ENCODE measurements around the gene PSMD14. TPM values are rescaled to one million over a fixed set of nuclear protein-coding genes. Genes with fewer than 3 reads are reported as not detected.
"Not testable (repeated sequence)": the region's sequence is repeated elsewhere in the genome, so short reads cannot be mapped to it uniquely, and the experiment has no call there.

The PSMD14 gene
- total RNA-seq, 1 experiment from 2014 or later, result 206 TPM

- DNase-seq (ENCODE audit: extremely low read depth, low read depth), result no peak
Observed at GRCh38 chr2:161332371-161332967, 24.2 kb downstream of the PSMD14 start.

GRCh38 chr2:161335626-161336025 lies 27.4 kb downstream of the PSMD14 start:
- no peak for DNase-seq (ENCODE audit: extremely low read depth, low read depth)

GRCh38 chr2:161337247-161337646 lies 29.0 kb downstream of the PSMD14 start:
- DNase-seq (ENCODE audit: extremely low read depth, low read depth), result no peak

- not testable (repeated sequence) for DNase-seq (ENCODE audit: extremely low read depth, low read depth)
Observed at GRCh38 chr2:161339532-161339931, 31.3 kb downstream of the PSMD14 start.

GRCh38 chr2:161340930-161341413 lies 32.7 kb downstream of the PSMD14 start:
- DNase-seq (ENCODE audit: extremely low read depth, low read depth), result not testable (repeated sequence)

GRCh38 chr2:161343235-161343634 lies 35.0 kb downstream of the PSMD14 start:
- DNase-seq (ENCODE audit: extremely low read depth, low read depth), result no peak

- no peak for DNase-seq (ENCODE audit: extremely low read depth, low read depth)
Observed at GRCh38 chr2:161344692-161345091, 36.5 kb downstream of the PSMD14 start.

- DNase-seq (ENCODE audit: extremely low read depth, low read depth), result no peak
Observed at GRCh38 chr2:161351678-161352077, 43.5 kb downstream of the PSMD14 start.

GRCh38 chr2:161352719-161353118 lies 44.5 kb downstream of the PSMD14 start:
- no peak for DNase-seq (ENCODE audit: extremely low read depth, low read depth)

GRCh38 chr2:161353543-161353942 lies 45.3 kb downstream of the PSMD14 start:
- DNase-seq (ENCODE audit: extremely low read depth, low read depth), result no peak

GRCh38 chr2:161354106-161354505 lies 45.9 kb downstream of the PSMD14 start:
- DNase-seq (ENCODE audit: extremely low read depth, low read depth), result no peak

GRCh38 chr2:161355106-161355505 lies 46.9 kb downstream of the PSMD14 start:
- DNase-seq (ENCODE audit: extremely low read depth, low read depth), result no peak

GRCh38 chr2:161355983-161356382 lies 47.8 kb downstream of the PSMD14 start:
- no peak for DNase-seq (ENCODE audit: extremely low read depth, low read depth)

GRCh38 chr2:161357097-161357496 lies 48.9 kb downstream of the PSMD14 start:
- no peak for DNase-seq (ENCODE audit: extremely low read depth, low read depth)

GRCh38 chr2:161358838-161359237 lies 50.6 kb downstream of the PSMD14 start:
- DNase-seq (ENCODE audit: extremely low read depth, low read depth), result no peak

GRCh38 chr2:161360095-161360654 lies 52.0 kb downstream of the PSMD14 start:
- not testable (repeated sequence) for DNase-seq (ENCODE audit: extremely low read depth, low read depth)

- no peak for DNase-seq (ENCODE audit: extremely low read depth, low read depth)
Observed at GRCh38 chr2:161362568-161363166, 54.4 kb downstream of the PSMD14 start.

- no peak for DNase-seq (ENCODE audit: extremely low read depth, low read depth)
Observed at GRCh38 chr2:161367675-161368074, 59.5 kb downstream of the PSMD14 start.

GRCh38 chr2:161369311-161369710 lies 61.1 kb downstream of the PSMD14 start:
- DNase-seq (ENCODE audit: extremely low read depth, low read depth), result no peak

- no peak for DNase-seq (ENCODE audit: extremely low read depth, low read depth)
Observed at GRCh38 chr2:161370981-161371380, 62.8 kb downstream of the PSMD14 start.

GRCh38 chr2:161371869-161372268 lies 63.6 kb downstream of the PSMD14 start:
- DNase-seq (ENCODE audit: extremely low read depth, low read depth), result no peak

GRCh38 chr2:161373942-161374341 lies 65.7 kb downstream of the PSMD14 start:
- DNase-seq (ENCODE audit: extremely low read depth, low read depth), result peak; percentile 40

Measured in NCI-H460 (cell line).